IMR-90 (cell line): ENCODE results near the gene PHF20. TPM values are rescaled to one million over a fixed set of nuclear protein-coding genes. Genes with fewer than 3 reads are reported as not detected.

Experiments used
- ATAC-seq: fragments of 200-7000 bp; cut with Tn5 transposase; 2 replicates; pipeline ENCODE4 v1.9.1; 2020; ENCODE audit warnings: low read depth, mild to moderate bottlenecking, moderate library complexity
- BruUV-seq: library from RNA; stranded (reverse); fragments of 400-500 nt; replicated peaks from 2 replicates; lab custom pipeline; 2021; lab: Mats Ljungman, UMichigan
- CTCF ChIA-PET: fragments of 300-600 bp; formaldehyde crosslinking; extraction: SDS; loops from one replicate; lab custom pipeline; 2021; ENCODE audit warnings: antibody characterized with exemption; lab: Yijun Ruan, JAX
- POLR2A ChIA-PET: fragments of 300-600 bp; sonication (Branson Sonifier 250); formaldehyde crosslinking; loops from one replicate; lab custom pipeline; 2022; ENCODE audit warnings: antibody characterized with exemption; ENCODE audit not compliant: unreplicated experiment; lab: Charles Lee
- DNase-seq: peaks from one replicate; pipeline ENCODE4 v3.0.0; 2013
- H2AFZ ChIP-seq: replicated peaks from 2 replicates; pipeline ENCODE3; 2013; ENCODE audit warnings: low read length, mild to moderate bottlenecking; ENCODE audit not compliant: poor library complexity
- H2AK5ac ChIP-seq: 2 replicates; pipeline ENCODE4 v1.6.1; 2013; ENCODE audit warnings: low read depth, low read length, inconsistent platforms
- H2AK9ac ChIP-seq: replicated peaks from 2 replicates; pipeline ENCODE3; 2013; ENCODE audit warnings: mild to moderate bottlenecking, low read depth, low read length, moderate library complexity; ENCODE audit not compliant: poor library complexity
- H2BK120ac ChIP-seq: 2 replicates; pipeline ENCODE4 v1.6.1; 2013; ENCODE audit warnings: low read depth, low read length, inconsistent platforms
- H2BK15ac ChIP-seq: 3 replicates; pipeline ENCODE4 v1.6.1; 2013; ENCODE audit warnings: low read depth, low read length, inconsistent platforms
- H2BK20ac ChIP-seq: 2 replicates; pipeline ENCODE4 v1.6.1; 2013; ENCODE audit warnings: low read depth, mild to moderate bottlenecking, inconsistent platforms, low read length, moderate library complexity
- H2BK5ac ChIP-seq: 2 replicates; pipeline ENCODE4 v1.6.1; 2013; ENCODE audit warnings: mild to moderate bottlenecking, low read depth, low read length, inconsistent platforms; ENCODE audit not compliant: poor library complexity, severe bottlenecking
- H3K14ac ChIP-seq: replicated peaks from 2 replicates; pipeline ENCODE4 v1.6.1; 2013; ENCODE audit warnings: low read depth, low read length, inconsistent platforms
- H3K18ac ChIP-seq: 2 replicates; pipeline ENCODE4 v1.6.1; 2013; ENCODE audit warnings: low read depth, low read length, control low read depth
- H3K23ac ChIP-seq: 2 replicates; pipeline ENCODE4 v1.6.1; 2013; ENCODE audit warnings: low read depth, low read length, inconsistent platforms
- H3K27ac ChIP-seq: 2 replicates; pipeline ENCODE4 v1.5.1; 2013; ENCODE audit warnings: mild to moderate bottlenecking, control low read depth, low read length; ENCODE audit not compliant: insufficient read depth
- H3K27me3 ChIP-seq: 2 replicates; pipeline ENCODE4 v1.6.1; 2013; ENCODE audit warnings: low read length; ENCODE audit not compliant: control insufficient read depth, insufficient read depth
- H3K36me3 ChIP-seq: 2 replicates; pipeline ENCODE4 v1.6.1; 2013; ENCODE audit warnings: low read length, mixed read lengths; ENCODE audit not compliant: control insufficient read depth, insufficient read depth
- H3K4ac ChIP-seq: 2 replicates; pipeline ENCODE4 v1.6.1; 2013; ENCODE audit warnings: low read depth, low read length, inconsistent platforms
- H3K4me1 ChIP-seq: 2 replicates; pipeline ENCODE4 v1.6.1; 2013; ENCODE audit warnings: low read length, mixed read lengths; ENCODE audit not compliant: control insufficient read depth, insufficient read depth
- H3K4me2 ChIP-seq: 2 replicates; pipeline ENCODE4 v1.6.1; 2013; ENCODE audit warnings: low read depth, mild to moderate bottlenecking, control low read depth, low read length, moderate library complexity
- H3K4me3 ChIP-seq: 2 replicates; pipeline ENCODE4 v1.5.1; 2013; ENCODE audit warnings: low read depth, mild to moderate bottlenecking, control low read depth, low read length, moderate library complexity; ENCODE audit not compliant: insufficient read depth
- H3K56ac ChIP-seq: 2 replicates; pipeline ENCODE4 v1.6.1; 2013; ENCODE audit warnings: low read length, inconsistent platforms; ENCODE audit not compliant: insufficient read depth; ENCODE audit errors: extremely low read depth
- H3K79me1 ChIP-seq, 2 experiments: 2 replicates each; pipeline ENCODE4 v1.6.1; 2013; ENCODE audit warnings: low read length in 2 of 2, inconsistent platforms in 1 of 2, low read depth in 1 of 2
- H3K9ac ChIP-seq: 2 replicates; pipeline ENCODE4 v1.6.1; 2013; ENCODE audit warnings: low read depth, low read length, control low read depth
- H3K9me1 ChIP-seq: 2 replicates; pipeline ENCODE4 v1.6.1; 2013; ENCODE audit warnings: low read length, inconsistent platforms; ENCODE audit not compliant: insufficient read depth
- H3K9me3 ChIP-seq: 2 replicates; pipeline ENCODE4 v1.6.1; 2013; ENCODE audit warnings: low read length; ENCODE audit not compliant: control insufficient read depth, insufficient read depth
- H4K20me1 ChIP-seq: 2 replicates; pipeline ENCODE4 v1.6.1; 2013; ENCODE audit warnings: low read length, inconsistent platforms; ENCODE audit not compliant: insufficient read depth
- H4K5ac ChIP-seq: 2 replicates; pipeline ENCODE4 v1.6.1; 2013; ENCODE audit warnings: mild to moderate bottlenecking, low read depth, low read length, control low read depth
- H4K8ac ChIP-seq, 2 experiments: 2 replicates each; pipeline ENCODE4 v1.6.1; 2013; ENCODE audit warnings: low read depth in 2 of 2, low read length in 2 of 2, control low read depth in 1 of 2, inconsistent platforms in 1 of 2
- H4K91ac ChIP-seq: 2 replicates; pipeline ENCODE4 v1.6.1; 2013; ENCODE audit warnings: low read depth, low read length, inconsistent platforms; ENCODE audit not compliant: insufficient read depth
- CEBPB ChIP-seq: IDR thresholded peaks from 2 replicates; pipeline ENCODE4 v1.6.1; 2012; ENCODE audit warnings: low read depth, low read length, improper control_type of control experiment
- ELK1 ChIP-seq: fragments of 150-350 bp; IDR thresholded peaks from 2 replicates; pipeline ENCODE4 v1.6.1; 2016; ENCODE audit warnings: low read depth, mild to moderate bottlenecking, low read length, moderate library complexity, borderline replicate concordance
- FOS ChIP-seq: fragments of 150-350 bp; IDR thresholded peaks from 2 replicates; pipeline ENCODE4 v1.6.1; 2016; ENCODE audit warnings: low read depth, low read length
- MAZ ChIP-seq: IDR thresholded peaks from 2 replicates; pipeline ENCODE4 v1.6.1; 2012; ENCODE audit warnings: low read depth, mild to moderate bottlenecking, low read length, improper control_type of control experiment, moderate library complexity, borderline replicate concordance
- POLR2A ChIP-seq: IDR thresholded peaks from 2 replicates; pipeline ENCODE4 v1.6.1; 2012; ENCODE audit warnings: mild to moderate bottlenecking, low read depth, low read length
- RAD21 ChIP-seq: IDR thresholded peaks from 2 replicates; pipeline ENCODE4 v1.6.1; 2012; ENCODE audit warnings: low read length, improper control_type of control experiment
- RCOR1 ChIP-seq: IDR thresholded peaks from 2 replicates; pipeline ENCODE4 v1.6.1; 2012; ENCODE audit warnings: mild to moderate bottlenecking, low read length, improper control_type of control experiment; ENCODE audit not compliant: insufficient replicate concordance
- RFX5 ChIP-seq: IDR thresholded peaks from 2 replicates; pipeline ENCODE4 v1.8.0; 2012; ENCODE audit warnings: low read depth, mild to moderate bottlenecking, low read length, moderate library complexity
- USF2 ChIP-seq: fragments of 150-350 bp; IDR thresholded peaks from 2 replicates; pipeline ENCODE4 v1.6.1; 2017; ENCODE audit warnings: mild to moderate bottlenecking, antibody characterized with exemption, low read length, low read depth
- WGBS, 2 experiments: methylation state at CpG; one replicate each; pipeline versions ENCODE4 v1.1.5 to v1.1.7; 2013; ENCODE audit warnings: missing lambda C conversion rate in 2 of 2; ENCODE audit not compliant: insufficient read length in 1 of 2; ENCODE audit errors: extremely low coverage in 2 of 2; 5-methylcytosine and 5-hydroxymethylcytosine counted together
- dilution Hi-C: fragments of 300-500 bp; cut with HindIII; formaldehyde crosslinking; loops from one replicate; pipeline ENCODE4 v1.14.3; 2018; ENCODE audit warnings: low sequenced_read_pairs; ENCODE audit not compliant: unreplicated experiment
- in situ Hi-C: fragments of 300-500 bp; cut with MboI; formaldehyde crosslinking; loops from 3 replicates; pipeline ENCODE4 v1.14.3; 2019; ENCODE audit warnings: low sequenced_read_pairs, inconsistent platforms, mixed read lengths
- intact Hi-C: fragments of 100-400 bp; cut with micrococcal nuclease; formaldehyde crosslinking; loops from 2 replicates; pipeline ENCODE4 v1.10.0; 2022
- polyA plus RNA-seq, 3 experiments: library from polyadenylated mRNA; depleted of rRNA; stranded (reverse); fragments of >200 nt; gene quantifications; 2 replicates each; pipeline ENCODE4 v1.2.3, GENCODE V29; 2012; ENCODE audit warnings: low replicate concordance in 1 of 3
- total RNA-seq: library from RNA; depleted of rRNA; stranded (reverse); fragments of >200 nt; gene quantifications from 2 replicates; pipeline ENCODE4 v1.2.3, GENCODE V29; 2012

PHF20 gene
- total and polyA plus RNA-seq, 2 of the 4 experiments (the other 2 are of a cell fraction) = 22.0 to 22.5 TPM

- in situ Hi-C loops (no loop called here), dilution Hi-C loops (no loop called here), intact Hi-C loops (no loop called here)
- Histone ChIP-seq H3K4ac (peak overlapping the region; percentile 90), H3K14ac (peak overlapping the region; percentile 77), H3K56ac (peak overlapping the region; percentile 83), H3K9ac (no peak overlapping the region; the same call in 1 of the 2 replicates), H3K23ac (peak overlapping the region; percentile 93), H2AFZ (no peak overlapping the region), H2AK5ac (peak overlapping the region; percentile 83; the same call in 1 of the 2 replicates), H3K27ac (peak overlapping the region; percentile 39), H3K4me2 (peak overlapping the region; percentile 63; the same call in 1 of the 2 replicates), H3K27me3 (no peaks in the 10 kb centered on the region), H2BK5ac (peak overlapping the region; percentile 99), H2BK120ac (peak overlapping the region; percentile 90), H3K36me3 (no peaks in the 10 kb centered on the region; the same call in 1 of the 2 replicates), H4K20me1 (no peaks in the 10 kb centered on the region), H3K79me1 (peaks cover 18 to 67% of the 10 kb centered on the region in 2 experiments), H2AK9ac (no peak overlapping the region), H3K18ac (peak overlapping the region; percentile 99), H3K9me3 (no peaks in the 10 kb centered on the region), H4K8ac (peak overlapping the region; percentile 73 to 93), H4K5ac (peak overlapping the region; percentile 94; the same call in 1 of the 2 replicates), H3K9me1 (peaks cover 17% of the 10 kb centered on the region), H2BK20ac (peak overlapping the region; percentile 90; the same call in 1 of the 2 replicates), H3K4me3 (no peak overlapping the region), H3K4me1 (peaks cover 13% of the 10 kb centered on the region), H4K91ac (peak overlapping the region; percentile 58), H2BK15ac (peak overlapping the region; percentile 82; the same call in 2 of the 3 replicates)
- TF ChIP-seq FOS = no peak
- no peak for TF ChIP-seq USF2
- no peak for TF ChIP-seq MAZ
- no peak for TF ChIP-seq CEBPB
- no peak for TF ChIP-seq ELK1
- no peak for TF ChIP-seq RAD21
- no peak for TF ChIP-seq POLR2A
- no peak for TF ChIP-seq RCOR1
- TF ChIP-seq RFX5 = no peak
- BruUV-seq = no TSS peak
- DNase-seq (no peak), ATAC-seq (no peak)
- WGBS, 2 experiments = 100% methylated on average over 1 of the region's 3 CpGs; no CpG with 5 or more reads in 1 of the 2 experiments
- ChIA-PET POLR2A (interaction anchor here (0.5 to 1.6 kb wide), 2 partner anchors 134 to 200 kb away, joined by 3 to 7 read pairs; partner anchors contain the start of gene RBM39), CTCF (no interaction called here)
These were observed 104.2 kb downstream of the PHF20 start for GRCh38 chr20:35876033-35876320.
